Measurements from ENCODE around the gene TMPRSS6. TPM values are rescaled to one million over a fixed set of nuclear protein-coding genes. Genes with fewer than 3 reads are reported as not detected.

TMPRSS6 gene
- total and polyA plus RNA-seq, 4 donors: 0.09 to 1.0 (median 0.69) TPM

DNA sequence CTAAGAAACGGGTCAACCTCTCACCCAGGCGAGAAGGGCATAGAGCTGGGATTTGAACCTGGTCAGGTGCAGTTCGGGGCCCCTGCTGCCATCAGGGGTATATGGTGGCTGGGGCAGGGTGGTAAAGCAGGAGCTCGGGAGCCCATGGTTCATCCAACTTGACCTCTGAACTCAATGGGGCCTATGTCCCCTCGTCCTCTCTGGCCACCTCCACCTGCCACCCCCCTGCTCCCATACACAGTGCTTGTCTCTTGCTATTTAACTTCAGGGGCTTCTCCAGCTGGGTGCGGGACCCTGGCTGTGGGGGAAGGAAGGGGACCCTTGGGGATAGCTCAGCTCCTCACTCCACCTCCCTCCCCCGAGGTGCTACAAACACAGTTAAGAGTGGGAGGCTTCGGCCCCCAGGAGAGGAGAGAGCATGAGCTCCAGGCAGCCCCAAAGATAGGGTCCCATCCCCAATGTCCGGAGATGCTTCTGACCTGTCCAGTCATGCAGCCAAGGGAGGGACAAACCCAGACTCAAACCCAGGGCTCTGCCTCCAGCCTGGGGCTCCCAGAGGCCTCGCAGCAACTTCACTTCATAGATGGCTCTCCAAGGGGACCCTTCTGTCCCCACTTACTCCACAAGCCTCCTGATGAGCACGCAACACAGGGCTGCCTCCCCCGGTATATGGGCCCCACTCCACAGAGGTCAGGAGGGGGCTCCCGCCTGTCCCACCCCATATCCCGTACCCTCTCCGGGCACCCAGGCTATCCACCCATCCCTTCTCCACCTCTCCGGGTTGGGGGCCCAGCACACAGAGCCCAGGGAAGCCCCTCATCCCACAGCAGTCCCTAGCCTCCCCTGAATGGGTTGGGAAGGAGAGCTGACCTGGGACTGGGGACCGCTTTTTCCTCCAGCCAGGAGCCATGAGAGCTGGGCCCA lies 39.5 kb upstream of the TMPRSS6 start:
- TF ChIP-seq CTCF (IDR thresholded peaks at IDR 0.05; ENCODE audit: control extremely low read depth, extremely low read depth): no peak
- H3K27me3 ChIP-seq (ENCODE audit: control insufficient read depth in 3 of 3, insufficient read depth in 3 of 3, low read length in 2 of 3): peaks cover 0 to 5% (median 0%) of the 10 kb centered on the region in 3 donors
- no peak overlapping the region for H3K9ac ChIP-seq (ENCODE audit: insufficient read depth in 1 of 2, low read length in 2 of 2)
- H3K4me1 ChIP-seq (ENCODE audit: control insufficient read depth in 5 of 5, insufficient read depth in 5 of 5, low read length in 5 of 5): peaks cover 0 to 3% (median 0%) of the 10 kb centered on the region in 5 donors
- no peaks in the 10 kb centered on the region for H3K36me3 ChIP-seq (ENCODE audit: control insufficient read depth in 4 of 4, insufficient read depth in 4 of 4, low read length in 4 of 4)
- H3K9me3 ChIP-seq (ENCODE audit: control insufficient read depth in 4 of 4, insufficient read depth in 3 of 4, low read length in 3 of 4): no peaks in the 10 kb centered on the region
- WGBS, 2 donors: 78 to 90% methylated on average over 17 of the region's 17 CpGs
- no peak for ATAC-seq (ENCODE audit: insufficient read depth, low FRiP score)
- H3K27ac ChIP-seq (ENCODE audit: low read depth in 1 of 2, low read length in 1 of 2): no peak overlapping the region
- no peak overlapping the region for H3K4me3 ChIP-seq
- DNase-seq: no peak

GRCh38 chr22:37148031-37148651 lies 38.6 kb upstream of the TMPRSS6 start:
- Histone ChIP-seq H3K27me3 (ENCODE audit: control insufficient read depth in 3 of 3, insufficient read depth in 3 of 3, low read length in 2 of 3) (peaks cover 0 to 5% (median 0%) of the 10 kb centered on the region in 3 donors), H3K36me3 (ENCODE audit: control insufficient read depth in 4 of 4, insufficient read depth in 4 of 4, low read length in 4 of 4) (no peaks in the 10 kb centered on the region), H3K4me3 (no peak overlapping the region), H3K27ac (ENCODE audit: low read depth in 1 of 2, low read length in 1 of 2) (no peak overlapping the region), H3K9ac (ENCODE audit: insufficient read depth in 1 of 2, low read length in 2 of 2) (no peak overlapping the region), H3K4me1 (ENCODE audit: control insufficient read depth in 5 of 5, insufficient read depth in 5 of 5, low read length in 5 of 5) (peaks cover 0 to 3% (median 0%) of the 10 kb centered on the region in 5 donors), H3K9me3 (ENCODE audit: control insufficient read depth in 4 of 4, insufficient read depth in 3 of 4, low read length in 3 of 4) (no peaks in the 10 kb centered on the region)
- no peak for ATAC-seq (ENCODE audit: insufficient read depth, low FRiP score)
- no peak for TF ChIP-seq CTCF (IDR thresholded peaks at IDR 0.05; ENCODE audit: control extremely low read depth, extremely low read depth)
- no peak for DNase-seq
- WGBS, 2 donors: 68 to 72% methylated on average over 17 of the region's 17 CpGs

GRCh38 chr22:37147186-37147990 lies 37.9 kb upstream of the TMPRSS6 start:
- Histone ChIP-seq H3K4me1 (ENCODE audit: control insufficient read depth in 5 of 5, insufficient read depth in 5 of 5, low read length in 5 of 5) (peaks cover 0 to 3% (median 0%) of the 10 kb centered on the region in 5 donors), H3K9me3 (ENCODE audit: control insufficient read depth in 4 of 4, insufficient read depth in 3 of 4, low read length in 3 of 4) (no peaks in the 10 kb centered on the region), H3K27me3 (ENCODE audit: control insufficient read depth in 3 of 3, insufficient read depth in 3 of 3, low read length in 2 of 3) (peaks cover 0 to 5% (median 0%) of the 10 kb centered on the region in 3 donors), H3K36me3 (ENCODE audit: control insufficient read depth in 4 of 4, insufficient read depth in 4 of 4, low read length in 4 of 4) (no peaks in the 10 kb centered on the region), H3K4me3 (no peak overlapping the region), H3K27ac (ENCODE audit: low read depth in 1 of 2, low read length in 1 of 2) (no peak overlapping the region), H3K9ac (ENCODE audit: insufficient read depth in 1 of 2, low read length in 2 of 2) (no peak overlapping the region)
- no peak for ATAC-seq (ENCODE audit: insufficient read depth, low FRiP score)
- WGBS, 2 donors: 73 to 89% methylated on average over 12 of the region's 12 CpGs
- no peak for TF ChIP-seq CTCF (IDR thresholded peaks at IDR 0.05; ENCODE audit: control extremely low read depth, extremely low read depth)
- DNase-seq: no peak
